ENCODE measurements around the gene GLDN.
A peak's percentile ranks its signal among the peaks of the same experiment; 100 is the strongest.

The GLDN gene

DNA sequence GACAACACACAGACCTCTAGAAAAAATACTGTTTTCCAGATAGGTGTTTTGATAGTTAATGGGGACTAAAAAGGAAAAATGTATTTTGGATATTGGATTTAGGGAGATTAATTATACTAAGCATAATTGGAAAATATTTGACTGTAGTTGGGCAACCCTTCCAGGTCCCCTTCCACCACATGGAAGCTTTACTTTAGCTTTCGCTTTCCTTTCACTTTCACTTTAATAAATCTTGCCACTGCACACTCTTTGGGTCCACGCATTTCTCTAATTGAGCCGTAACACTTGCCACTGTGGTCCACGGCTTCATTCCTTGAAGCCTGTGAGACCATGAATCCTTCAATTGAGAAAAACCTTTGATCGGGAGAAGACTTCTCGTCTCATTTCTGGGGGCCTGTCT lies 15.5 kb downstream of the GLDN start:
- DNase-seq (ENCODE audit: low read depth): no peak

DNA sequence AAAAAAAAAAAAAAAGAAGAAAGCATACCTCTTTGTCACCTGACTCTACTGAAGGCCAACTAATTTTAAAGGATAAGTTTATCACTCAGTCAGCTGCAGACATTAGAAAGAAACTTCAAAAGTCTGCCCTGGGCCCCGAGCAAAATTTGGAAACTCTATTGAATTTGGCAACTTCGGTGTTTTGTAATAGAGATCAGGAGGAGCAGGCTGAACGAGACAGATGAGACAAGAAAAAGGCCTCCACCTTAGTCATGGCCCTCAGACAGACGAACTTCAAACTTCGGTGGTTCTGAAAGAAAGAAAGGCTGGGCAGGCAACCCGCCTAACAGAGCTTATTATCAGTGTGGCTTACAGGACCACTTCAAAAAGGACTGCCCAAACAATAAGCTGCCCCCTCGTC lies 18.5 kb downstream of the GLDN start:
- no peak for DNase-seq (ENCODE audit: low read depth)

DNA sequence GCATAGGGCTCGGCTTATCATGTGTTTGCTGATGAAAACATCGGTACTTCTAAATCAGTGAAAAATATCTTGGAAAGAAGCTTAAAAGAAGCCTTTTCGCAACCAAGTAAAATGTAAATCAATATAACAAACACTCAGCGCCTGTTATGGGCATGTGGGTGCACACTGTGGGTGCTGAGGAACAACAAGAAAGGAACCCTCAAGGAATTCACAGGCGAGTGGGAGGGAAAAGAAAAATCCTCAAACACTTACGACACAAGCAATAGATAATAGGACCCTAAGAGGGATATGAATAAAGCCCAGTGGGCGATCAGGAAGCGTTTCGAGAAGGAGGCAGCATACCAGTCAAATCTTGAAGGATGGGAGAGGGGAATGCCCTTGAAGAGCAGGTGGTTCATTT lies 21.9 kb downstream of the GLDN start:
- DNase-seq (ENCODE audit: low read depth): no peak

DNA sequence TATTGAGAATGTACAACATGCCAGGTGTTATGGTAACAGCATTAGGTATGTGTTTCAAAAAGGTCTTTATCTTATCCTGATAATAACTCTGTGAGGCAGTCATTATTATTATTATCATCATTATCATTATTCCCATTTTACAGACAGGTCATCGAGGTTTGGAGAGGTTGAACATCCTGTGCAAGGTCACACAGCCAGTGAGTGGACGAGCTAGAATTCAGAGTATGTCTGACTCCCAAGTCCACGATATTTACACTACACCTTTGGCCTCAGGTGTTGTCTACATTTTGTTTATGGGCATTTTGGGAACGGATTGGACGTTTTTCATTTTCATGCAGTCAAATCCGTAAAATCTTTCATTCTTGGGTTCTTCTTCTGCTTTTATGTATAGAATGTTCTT lies 24.0 kb downstream of the GLDN start:
- no peak for DNase-seq (ENCODE audit: low read depth)

DNA sequence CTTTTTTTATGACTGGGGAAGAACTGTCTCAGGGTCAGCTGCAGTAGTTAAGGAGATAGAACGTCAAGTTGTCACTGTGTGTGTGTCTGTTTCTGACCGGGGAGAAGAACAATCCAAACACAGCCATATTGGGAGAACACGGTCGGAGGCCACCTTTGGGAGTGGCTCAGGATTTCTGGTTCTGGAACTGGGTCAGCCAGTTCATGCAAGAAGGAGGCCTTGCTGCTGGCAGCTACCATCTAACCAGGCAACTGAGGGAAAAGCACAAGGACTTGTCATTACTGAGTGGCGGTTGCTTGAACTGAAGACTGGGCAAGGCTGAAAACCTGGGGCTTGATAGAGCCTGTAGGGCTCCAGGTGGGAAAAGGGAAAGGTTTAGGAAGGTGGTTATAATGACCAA lies 24.6 kb downstream of the GLDN start:
- DNase-seq (ENCODE audit: low read depth): no peak

DNA sequence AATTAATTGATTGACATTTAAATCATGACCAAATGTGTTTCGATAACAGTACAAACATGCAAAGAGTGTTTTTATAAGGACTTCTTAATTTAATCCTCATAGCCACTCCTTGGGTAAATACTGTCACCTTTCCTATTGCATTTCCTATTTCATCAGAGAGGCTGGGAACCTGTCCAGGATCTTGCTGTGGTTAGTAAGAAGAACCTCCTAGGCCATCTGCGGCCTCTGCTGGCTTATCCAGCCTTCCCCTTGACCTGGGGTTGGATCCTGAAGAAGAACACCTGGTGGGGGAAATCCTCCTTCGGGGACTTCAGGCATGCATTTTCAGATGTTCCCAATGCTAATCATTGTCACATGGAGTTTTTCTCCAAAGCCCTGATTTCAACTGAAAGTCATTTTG lies 25.5 kb downstream of the GLDN start:
- DNase-seq (ENCODE audit: low read depth): peak; percentile 19

DNA sequence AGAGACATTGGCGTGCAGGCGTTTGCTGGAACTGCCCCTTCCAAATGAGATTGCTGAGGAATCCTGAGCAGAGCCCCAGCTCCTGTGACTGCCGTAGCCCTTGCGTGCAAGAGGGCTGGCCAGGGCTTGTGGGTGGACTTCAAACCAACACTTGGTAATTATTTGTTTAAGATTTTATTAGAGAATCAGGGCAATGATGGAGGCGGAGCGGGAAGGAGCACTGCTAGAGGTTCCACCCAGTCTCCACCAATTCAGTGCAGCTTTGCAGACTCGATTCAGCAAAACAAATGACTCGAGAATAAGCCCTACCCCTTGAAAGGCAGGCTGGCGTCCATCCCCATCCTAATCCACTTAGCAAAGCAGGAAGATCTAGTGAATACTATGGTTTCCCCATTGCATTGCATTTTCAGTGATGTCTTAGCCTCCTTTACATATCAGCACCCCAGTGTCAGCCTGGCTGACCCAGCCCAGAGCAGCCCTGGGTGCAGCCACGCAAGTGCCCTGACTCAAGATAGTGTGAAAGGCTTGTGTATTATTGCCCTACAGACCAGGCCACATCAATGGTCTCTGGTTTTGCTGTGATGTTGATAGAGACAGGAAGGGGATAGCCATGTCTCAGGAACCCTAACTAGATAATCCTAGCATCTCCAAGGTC lies 26.0 kb downstream of the GLDN start:
- DNase-seq (ENCODE audit: low read depth): no peak

DNA sequence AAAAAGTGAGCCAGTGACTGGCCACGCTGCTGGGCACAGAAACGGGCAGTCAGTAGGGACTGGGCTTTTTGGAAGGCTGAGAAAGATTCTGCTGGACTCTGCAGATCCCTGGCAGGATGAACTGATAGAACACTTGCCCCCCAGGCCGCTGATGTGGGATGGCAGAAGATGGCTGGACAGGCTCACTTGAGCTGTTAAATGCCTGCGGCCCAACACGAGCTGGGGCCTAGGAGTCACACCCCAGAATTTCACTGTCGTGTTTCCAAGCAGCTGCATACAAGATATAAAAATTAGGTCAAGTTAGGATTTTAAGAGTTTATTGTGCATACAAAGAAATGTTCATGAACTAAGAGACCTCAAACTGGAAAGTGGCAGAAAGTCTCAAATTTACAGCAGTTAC lies 26.9 kb downstream of the GLDN start:
- DNase-seq (ENCODE audit: low read depth): no peak

DNA sequence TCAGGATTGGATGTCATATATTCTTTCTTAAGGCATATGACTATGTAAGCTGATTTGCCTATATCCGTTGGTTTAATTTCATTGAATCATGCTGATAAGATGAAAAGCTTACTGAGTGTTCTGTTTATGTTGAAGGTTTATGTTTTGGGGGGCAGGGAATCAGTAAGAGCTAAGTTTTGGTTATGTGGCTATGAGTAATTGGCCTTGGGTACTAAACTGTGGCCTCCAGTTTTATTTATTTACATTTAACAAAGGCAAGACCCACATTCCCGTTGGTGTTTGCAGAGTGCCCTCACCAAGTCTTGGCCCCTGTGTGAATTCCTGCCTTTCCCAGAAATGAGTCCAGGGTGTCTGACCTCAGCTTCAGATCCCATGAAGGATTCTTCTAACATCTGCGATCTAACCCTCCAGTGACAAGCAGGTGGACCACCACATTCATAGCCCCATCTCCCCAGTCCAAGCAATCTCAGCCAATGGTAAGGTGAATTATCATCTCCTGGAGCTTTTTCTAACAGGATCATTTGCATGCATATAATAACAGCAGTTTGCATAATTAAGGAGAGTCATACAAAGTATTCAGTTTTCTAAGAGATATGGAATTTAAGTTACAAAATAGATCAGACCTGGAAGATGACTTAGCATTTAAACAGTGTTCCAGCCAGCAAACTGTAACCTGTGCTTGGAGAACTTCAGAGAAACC lies 27.4 kb downstream of the GLDN start:
- DNase-seq (ENCODE audit: low read depth): peak; percentile 90

DNA sequence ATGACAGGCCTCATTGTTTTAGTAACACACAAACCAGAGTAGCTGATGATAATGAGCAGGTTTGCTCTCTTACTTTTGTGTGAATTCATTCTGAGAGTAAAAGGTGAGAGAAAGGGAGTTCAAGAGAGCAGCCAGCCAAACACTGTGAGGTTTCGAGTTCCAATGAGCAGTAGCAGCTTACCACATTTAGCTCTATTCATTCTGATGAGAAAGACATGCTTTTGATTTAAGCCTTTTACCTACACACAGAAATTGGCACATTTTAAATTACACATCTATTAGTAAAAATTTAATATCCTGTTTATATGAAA lies 28.0 kb downstream of the GLDN start:
- DNase-seq (ENCODE audit: low read depth): no peak

DNA sequence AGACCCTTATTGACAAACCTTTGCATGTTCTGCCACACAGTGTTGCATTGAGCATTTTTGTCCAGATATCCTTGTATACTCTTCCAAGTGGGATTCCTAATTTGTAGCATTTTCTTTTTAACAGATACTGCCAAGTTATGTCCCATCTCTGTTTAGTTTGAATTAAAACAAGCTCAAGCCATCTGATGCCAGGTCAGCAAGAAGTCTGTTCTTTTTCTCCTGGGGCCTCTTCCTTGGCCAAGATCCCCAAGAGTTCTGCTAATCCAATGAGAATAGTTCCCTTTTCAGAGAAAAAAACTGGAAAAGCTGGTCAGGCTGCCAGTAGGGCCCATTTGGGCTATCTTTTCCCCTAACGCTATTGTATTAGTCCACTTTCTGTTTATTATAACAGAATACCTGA lies 29.8 kb downstream of the GLDN start:
- no peak for DNase-seq (ENCODE audit: low read depth)

DNA sequence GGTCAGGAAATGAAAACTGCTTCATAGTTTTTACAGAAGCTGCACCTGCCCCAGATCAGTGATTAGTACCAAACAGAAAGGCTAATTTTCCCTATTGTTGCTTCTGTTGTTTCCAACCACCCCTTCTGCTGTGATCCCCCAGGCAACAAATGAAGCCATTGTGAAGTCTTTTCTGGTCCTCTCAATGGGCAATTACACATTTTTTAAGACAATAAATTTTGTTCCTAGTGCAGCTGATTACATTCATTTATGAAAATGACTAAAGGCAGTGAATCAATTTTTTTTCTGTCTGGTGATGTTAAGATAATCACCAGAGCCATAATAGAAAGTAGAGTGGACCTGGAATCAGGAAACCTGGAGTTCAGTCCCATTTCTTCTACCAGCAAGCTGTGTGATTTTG lies 32.7 kb downstream of the GLDN start:
- no peak for DNase-seq (ENCODE audit: low read depth)

DNA sequence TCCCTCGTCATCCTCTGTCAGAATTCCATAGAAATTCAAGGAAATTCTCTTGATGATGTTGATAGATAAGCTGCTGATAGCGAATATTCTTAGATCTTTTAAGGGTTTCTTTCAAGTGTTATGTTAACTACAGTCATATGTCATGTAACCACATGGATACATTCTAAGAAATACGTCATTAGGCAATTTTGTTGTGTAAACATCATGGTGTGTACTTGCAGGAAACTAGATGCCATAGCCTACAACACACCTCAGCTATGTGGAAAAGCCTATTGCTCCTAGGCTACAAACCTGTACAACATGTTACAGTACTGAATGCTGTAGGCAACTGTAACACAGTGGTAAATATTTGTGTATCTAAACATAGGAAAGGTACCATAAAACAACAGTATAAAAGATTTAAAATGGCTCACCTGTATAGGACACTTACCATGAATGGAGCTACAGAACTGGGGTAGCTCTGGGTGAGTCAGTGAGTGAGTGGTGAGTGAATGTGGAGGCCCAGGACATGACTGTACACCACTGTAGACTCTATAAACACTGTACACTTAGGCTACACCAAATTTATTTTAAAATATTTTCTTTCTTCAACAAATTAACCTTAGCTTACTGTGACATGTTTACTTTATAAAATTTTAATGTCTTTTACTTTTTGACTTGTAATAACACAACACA lies 34.6 kb downstream of the GLDN start:
- DNase-seq (ENCODE audit: low read depth): peak; percentile 78

DNA sequence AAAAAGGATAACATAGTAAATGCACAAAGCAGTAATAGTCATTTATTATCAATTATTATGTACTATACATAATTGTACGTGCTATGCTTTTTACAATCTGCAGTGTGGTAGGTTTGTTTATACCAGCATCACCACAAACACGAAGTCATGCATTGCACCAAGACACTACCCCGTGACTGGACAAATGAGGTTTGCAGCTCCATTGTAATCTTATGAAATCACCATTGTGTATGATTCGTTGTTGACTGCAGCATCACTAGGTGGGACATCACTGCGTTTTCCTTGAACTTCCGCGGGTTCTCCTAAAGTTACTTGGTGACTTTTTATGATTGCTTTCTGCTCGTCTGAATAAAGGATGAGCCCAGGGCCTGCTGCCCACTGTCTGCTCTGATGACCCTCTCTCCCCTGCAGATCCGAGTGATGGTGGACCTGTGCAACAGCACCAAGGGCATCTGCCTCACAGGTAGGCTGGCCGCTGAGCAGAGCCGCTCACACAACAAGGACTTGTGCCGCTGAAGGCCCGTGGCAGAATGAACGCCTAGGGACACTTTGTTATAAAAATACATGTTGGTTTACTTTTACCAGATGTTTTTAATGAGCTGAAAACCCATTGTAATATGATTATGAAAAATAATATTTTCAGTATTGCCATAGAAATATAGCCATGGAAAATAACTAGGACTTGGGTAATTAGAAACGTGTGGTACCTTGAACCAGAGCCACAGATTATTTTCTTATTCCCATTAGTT lies 35.8 kb downstream of the GLDN start:
- peak; percentile 91 for DNase-seq (ENCODE audit: low read depth)

DNA sequence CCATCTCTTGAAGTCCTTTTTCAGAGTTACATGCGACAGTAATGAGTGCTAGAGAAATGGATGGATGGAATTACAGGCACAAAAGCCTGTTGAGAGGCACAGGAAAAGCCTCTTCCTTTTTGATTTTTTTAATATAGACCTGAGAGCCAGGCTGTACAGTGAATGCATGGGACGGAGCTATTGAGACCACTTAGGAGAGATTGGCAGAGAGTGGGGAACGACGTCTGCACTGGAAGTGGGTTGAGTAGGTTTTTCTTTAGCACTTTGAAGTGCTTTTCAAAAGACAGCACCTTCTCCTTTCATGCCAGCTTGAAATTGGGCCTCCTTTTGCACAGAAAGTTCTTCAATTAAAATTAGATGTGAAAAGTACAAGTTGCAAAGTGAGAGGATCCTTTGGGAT lies 37.0 kb downstream of the GLDN start:
- no peak for DNase-seq (ENCODE audit: low read depth)

DNA sequence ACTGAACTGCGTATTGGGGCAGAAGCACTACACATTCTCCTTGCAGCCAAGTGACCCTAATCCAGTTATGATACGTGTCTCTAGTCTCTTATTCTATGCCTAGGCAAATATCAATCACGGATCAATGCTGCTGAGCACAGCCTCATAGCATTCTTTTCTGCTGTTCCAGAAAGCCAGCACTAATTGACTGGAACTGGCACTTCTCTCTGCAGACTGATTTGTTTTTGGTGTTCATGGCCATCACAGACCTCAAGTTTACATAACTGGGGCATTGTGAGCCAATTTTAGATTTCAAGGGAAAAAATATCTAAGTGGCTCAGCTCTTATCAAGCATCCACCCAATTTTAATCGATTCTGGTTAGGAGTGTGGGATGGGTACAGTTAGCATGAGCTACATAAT lies 37.9 kb downstream of the GLDN start:
- no peak for DNase-seq (ENCODE audit: low read depth)

DNA sequence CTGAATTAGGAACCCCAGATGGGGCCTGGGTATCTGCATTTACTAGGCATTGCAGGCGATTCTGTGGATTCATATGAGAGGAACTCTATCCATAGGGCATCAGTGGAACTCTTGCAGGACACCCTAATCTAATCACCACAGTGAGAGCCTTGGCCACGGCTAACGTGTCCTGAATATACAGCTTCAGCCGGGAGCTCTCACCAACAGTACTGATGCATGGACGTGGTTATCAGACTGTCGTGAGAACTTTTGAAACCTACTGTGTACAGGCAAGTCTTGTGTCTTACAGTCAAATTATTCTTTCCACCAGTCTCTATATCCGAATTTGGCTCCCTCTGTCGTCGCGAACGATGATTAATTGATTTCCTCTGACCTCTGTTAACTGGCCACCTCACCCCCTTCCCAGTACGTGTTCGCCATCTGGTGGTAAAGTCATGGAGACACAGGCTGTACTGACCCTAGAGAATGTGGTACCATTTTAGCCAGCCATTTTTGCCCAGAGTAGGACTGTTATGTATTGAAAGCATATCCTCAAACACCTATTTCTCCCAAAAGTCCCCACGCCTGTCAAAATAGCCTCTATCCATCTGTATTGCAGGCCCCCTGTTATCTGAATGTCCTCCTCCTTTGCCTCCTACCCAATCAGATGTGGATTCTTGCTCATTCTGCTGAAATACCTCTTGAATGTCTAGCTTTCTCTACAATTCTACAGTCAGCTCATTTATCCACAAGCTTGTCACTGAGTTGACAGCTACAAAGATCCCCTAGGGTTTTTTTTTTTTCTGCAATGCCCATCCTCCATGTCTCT lies 39.7 kb downstream of the GLDN start:
- DNase-seq (ENCODE audit: low read depth): peak; percentile 83

DNA sequence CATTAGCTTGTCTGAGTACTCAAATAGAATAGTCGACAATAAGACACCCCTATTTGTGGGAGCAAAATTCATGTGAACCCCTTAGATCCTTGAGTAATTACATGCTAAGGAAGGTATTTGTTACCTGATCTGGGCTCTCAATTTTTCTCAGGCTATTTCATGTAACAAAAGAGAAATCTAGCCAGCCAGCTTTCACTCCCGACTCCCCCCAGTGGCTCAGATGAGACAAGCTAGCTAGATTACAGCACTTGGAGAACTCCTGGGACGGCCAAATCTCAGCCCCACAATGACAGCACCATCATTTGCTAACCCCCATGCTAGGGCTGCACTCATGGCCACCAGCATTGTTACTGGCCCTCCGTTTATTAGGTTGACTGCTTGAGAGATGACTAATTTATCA lies 41.3 kb downstream of the GLDN start:
- DNase-seq (ENCODE audit: low read depth): peak; percentile 64

DNA sequence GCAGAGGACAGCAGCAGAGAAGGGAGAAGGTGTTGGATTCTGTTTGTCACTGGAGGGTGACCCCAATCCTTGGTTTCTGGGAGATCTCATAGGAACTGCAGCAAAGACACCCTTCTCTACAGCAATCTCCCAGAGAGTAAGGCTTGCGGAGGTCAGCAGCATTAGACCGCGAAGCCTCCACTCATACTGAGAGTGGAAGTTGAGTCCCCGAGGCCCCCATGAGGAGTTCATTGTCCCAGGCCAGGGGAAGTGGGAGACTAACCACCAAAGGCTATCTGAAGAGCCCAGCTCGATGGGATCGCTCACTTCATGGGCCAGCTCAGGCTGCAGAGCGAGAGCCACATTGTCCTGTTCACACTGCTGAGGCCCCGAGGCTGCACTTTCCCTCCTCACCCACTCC lies 44.6 kb downstream of the GLDN start:
- no peak for DNase-seq (ENCODE audit: low read depth)

DNA sequence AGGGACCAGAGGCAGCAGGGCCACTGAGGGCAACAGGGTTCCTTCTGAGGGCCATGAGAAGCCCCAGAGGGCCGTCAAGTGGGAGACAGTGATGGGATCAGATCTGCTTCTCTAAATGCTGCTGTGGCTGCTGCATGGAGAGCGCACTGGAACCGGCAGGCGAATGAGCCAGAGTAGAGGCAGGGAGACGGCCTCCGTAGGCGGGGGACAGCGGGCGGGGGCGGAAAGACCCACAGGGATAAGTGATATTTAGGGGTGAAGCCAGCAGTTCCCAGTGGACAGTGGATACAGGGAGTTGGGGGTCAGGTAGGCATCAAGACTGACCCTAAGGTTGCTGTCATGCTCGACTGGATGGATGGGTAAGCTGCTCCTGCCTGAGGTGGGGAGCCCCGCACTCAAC lies 45.0 kb downstream of the GLDN start:
- no peak for DNase-seq (ENCODE audit: low read depth)

DNA sequence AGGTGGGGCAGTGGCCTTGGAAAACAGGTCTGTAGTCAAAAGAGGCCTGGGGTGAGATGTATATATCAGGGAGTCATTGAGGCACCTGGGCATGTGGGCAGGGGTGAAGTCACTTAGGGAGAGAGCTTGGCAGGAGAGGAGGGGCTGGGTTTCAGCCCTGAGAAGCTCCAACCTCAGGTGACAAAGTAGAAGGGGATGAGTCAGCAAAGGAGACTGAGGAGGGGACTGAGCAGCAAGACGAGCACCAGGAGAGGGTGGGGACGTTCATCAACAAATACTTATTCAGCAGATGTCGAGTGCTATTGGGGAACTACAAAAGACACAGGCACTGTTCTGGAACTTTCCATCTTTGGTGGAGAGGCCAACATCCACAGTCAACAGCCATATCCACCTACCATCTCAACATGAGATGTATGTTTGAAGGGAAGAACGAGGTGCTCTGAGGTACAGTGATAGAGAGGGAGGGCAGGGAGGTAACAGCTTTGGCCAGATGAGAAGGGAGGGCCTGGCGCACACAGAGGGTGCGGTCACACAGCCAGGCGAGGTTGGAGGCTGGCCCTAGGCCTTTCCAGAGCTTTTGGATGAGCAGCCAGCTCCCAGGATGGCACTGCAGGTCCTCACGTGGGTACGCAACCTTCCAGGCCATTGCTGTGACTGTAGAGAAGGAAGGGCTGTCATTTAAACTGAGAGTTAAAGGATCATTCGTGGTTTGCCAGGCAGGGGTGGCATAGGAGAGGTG lies 45.7 kb downstream of the GLDN start:
- DNase-seq (ENCODE audit: low read depth): no peak

DNA sequence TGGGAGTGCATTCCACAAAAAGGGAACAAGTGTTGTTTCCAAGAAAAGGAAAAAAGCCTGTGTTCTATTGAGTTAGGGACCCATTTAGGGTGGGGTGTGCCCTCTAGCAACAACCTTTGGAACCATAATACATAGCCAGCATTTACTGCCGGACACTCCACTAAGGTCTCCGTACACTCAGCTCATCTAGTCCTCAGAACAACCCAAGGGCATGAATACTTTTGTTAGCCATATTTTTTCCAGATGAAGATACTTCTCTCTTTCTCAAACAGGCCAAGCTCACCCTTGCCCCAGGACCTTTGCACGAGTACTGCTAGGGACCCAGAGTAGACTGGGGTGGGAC lies 46.2 kb downstream of the GLDN start:
- no peak for DNase-seq (ENCODE audit: low read depth)
